ELF-1 (cell line): ENCODE data around the gene HTR3E.

Experiments used
- DNase-seq: peaks from one replicate; pipeline ENCODE4 v3.0.0-alpha.2; 2016; ENCODE audit warnings: low read depth, low spot score

HTR3E gene

GRCh38 chr3:184155644-184156521 lies 59.0 kb downstream of the HTR3E start:
- peak; percentile 52 for DNase-seq

- peak; percentile 71 for DNase-seq
Measured at GRCh38 chr3:184156522-184156955, 59.7 kb downstream of the HTR3E start.
